CD4-positive, alpha-beta T cell (primary cell): Measurements from ENCODE around the gene MT1M. TPM values are rescaled to one million over a fixed set of nuclear protein-coding genes. Genes with fewer than 3 reads are reported as not detected.

ENCODE experiments used
- ATAC-seq: fragments of 200-7000 bp; cut with Tn5 transposase; one replicate; pipeline ENCODE4 v1.10.0; 2022; ENCODE audit warnings: mild to moderate bottlenecking; ENCODE audit not compliant: poor library complexity
- CTCF ChIA-PET: fragments of 350-600 bp; sonication (Branson Sonifier 250); formaldehyde crosslinking; loops from one replicate; lab custom pipeline; 2021; ENCODE audit warnings: antibody characterized with exemption, inconsistent platforms; lab: Charles Lee
- POLR2A ChIA-PET: fragments of 350-600 bp; sonication (Branson Sonifier 250); formaldehyde crosslinking; loops from one replicate; lab custom pipeline; 2021; ENCODE audit warnings: antibody characterized with exemption, inconsistent platforms; lab: Charles Lee
- DNase-seq, 14 experiments: peaks; one replicate each; pipeline ENCODE4 v3.0.0-alpha.2; 2013 to 2020; ENCODE audit warnings: mixed read lengths in 2 of 14
- H3K27ac ChIP-seq, 2 donors: one replicate each; pipeline versions ENCODE4 v1.5.1 to v1.7.0; 2013; ENCODE audit warnings: low read length in 2 of 2, low read depth in 1 of 2, mild to moderate bottlenecking in 1 of 2
- H3K27me3 ChIP-seq, 2 experiments: 1 replicate in 1 of 2; 2 replicates in 1 of 2; pipeline versions ENCODE4 v1.6.1 to v1.7.0; 2013; ENCODE audit warnings: low read length in 2 of 2, control low read depth in 1 of 2, mild to moderate bottlenecking in 1 of 2, moderate library complexity in 1 of 2; ENCODE audit not compliant: insufficient read depth in 2 of 2, control insufficient read depth in 1 of 2
- H3K36me3 ChIP-seq: one replicate; pipeline ENCODE4 v1.6.1; 2013; ENCODE audit warnings: low read length, control low read depth; ENCODE audit not compliant: insufficient read depth
- H3K4me1 ChIP-seq: one replicate; pipeline ENCODE4 v1.6.1; 2013; ENCODE audit warnings: low read length, control low read depth; ENCODE audit not compliant: insufficient read depth
- H3K4me3 ChIP-seq: one replicate; pipeline ENCODE4 v1.5.1; 2013; ENCODE audit warnings: mild to moderate bottlenecking, low read length, moderate library complexity
- H3K9me3 ChIP-seq, 2 experiments: 1 replicate in 1 of 2; 2 replicates in 1 of 2; pipeline versions ENCODE4 v1.6.1 to v1.7.0; 2013; ENCODE audit warnings: low read length in 2 of 2, mild to moderate bottlenecking in 2 of 2, control low read depth in 1 of 2, moderate library complexity in 1 of 2; ENCODE audit not compliant: control insufficient read depth in 1 of 2, insufficient read depth in 1 of 2
- H3K27ac Mint-ChIP-seq: one replicate; pipeline ENCODE4 v1.8.0; 2020; ENCODE audit warnings: mixed read lengths
- H3K27me3 Mint-ChIP-seq: one replicate; pipeline ENCODE4 v1.8.0; 2021; ENCODE audit warnings: mixed read lengths
- H3K36me3 Mint-ChIP-seq: one replicate; pipeline ENCODE4 v1.8.0; 2021; ENCODE audit warnings: low read depth, mixed read lengths
- H3K4me1 Mint-ChIP-seq: one replicate; pipeline ENCODE4 v1.8.0; 2021; ENCODE audit warnings: low read depth, mixed read lengths
- H3K4me3 Mint-ChIP-seq: one replicate; pipeline ENCODE4 v1.8.0; 2020; ENCODE audit warnings: mild to moderate bottlenecking, mixed read lengths
- H3K9me3 Mint-ChIP-seq: one replicate; pipeline ENCODE4 v1.8.0; 2020; ENCODE audit warnings: mixed read lengths
- CTCF ChIP-seq: fragments of 200-600 bp; IDR thresholded peaks from one replicate; pipeline ENCODE4 v1.8.0; 2022; ENCODE audit warnings: antibody characterized with exemption, mild to moderate bottlenecking
- intact Hi-C, 2 experiments: fragments of 100-400 bp; cut with DNase I in 1 of 2; cut with micrococcal nuclease in 1 of 2; formaldehyde crosslinking; loops; one replicate each; pipeline versions ENCODE4 v1.15.1 to v1.9.0; 2023 to 2025; cut with DNase I, micrococcal nuclease
- total RNA-seq, 174 experiments: library from RNA in 2 of 174; stranded (reverse) in 2 of 174; gene quantifications; one replicate each; pipeline ENCODE4 v1.2.3 and lab custom pipeline; 2021 to 2026

MT1M gene
- total RNA-seq, 2 experiments from 2014 or later = not detected

DNA sequence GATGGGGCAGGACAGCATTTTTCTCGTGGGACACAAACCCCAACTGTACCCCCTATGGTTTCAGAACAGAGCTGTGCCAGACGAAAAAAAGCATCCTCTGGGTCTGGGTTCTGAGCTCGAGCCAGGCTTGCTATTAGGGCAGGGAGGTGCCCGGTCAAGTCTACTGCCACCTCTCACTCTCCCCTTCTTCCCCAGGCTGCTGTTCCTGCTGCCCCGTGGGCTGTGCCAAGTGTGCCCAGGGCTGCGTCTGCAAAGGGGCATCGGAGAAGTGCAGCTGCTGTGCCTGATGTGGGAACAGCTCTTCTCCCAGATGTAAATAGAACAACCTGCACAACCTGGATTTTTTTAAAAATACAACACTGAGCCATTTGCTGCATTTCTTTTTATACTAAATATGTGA is 5.8 kb upstream of the MT1M start:
- H3K4me3 Mint-ChIP-seq = no peak overlapping the region

GRCh38 chr16:56628486-56629350 is 3.7 kb upstream of the MT1M start:
- peaks cover 76% of the 10 kb centered on the region for H3K27me3 Mint-ChIP-seq
- intact Hi-C loops = no loop called here
- H3K9me3 ChIP-seq = peaks cover 0 to 4% of the 10 kb centered on the region in 2 experiments
- peaks cover 35% of the 10 kb centered on the region for H3K4me1 ChIP-seq
- TF ChIP-seq CTCF = no peak
- DNase-seq (no peak), ATAC-seq (no peak)
- H3K36me3 ChIP-seq = no peaks in the 10 kb centered on the region
- H3K9me3 Mint-ChIP-seq = no peaks in the 10 kb centered on the region
- no peak overlapping the region for H3K27ac Mint-ChIP-seq
- POLR2A ChIA-PET = no interaction called here
- H3K4me3 ChIP-seq = no peak overlapping the region
- H3K27me3 ChIP-seq = peaks cover 25 to 38% of the 10 kb centered on the region in 2 experiments
- CTCF ChIA-PET = no interaction called here
- H3K36me3 Mint-ChIP-seq = no peaks in the 10 kb centered on the region
- H3K4me1 Mint-ChIP-seq = peaks cover 25% of the 10 kb centered on the region
- H3K4me3 Mint-ChIP-seq = no peak overlapping the region
- no peak overlapping the region for H3K27ac ChIP-seq

More for the DNA sequence above, 5.8 kb upstream of the MT1M start:
- ChIA-PET POLR2A (interaction anchor here (1.9 kb wide), 1 partner anchor 18 kb away, joined by 8 read pairs; the partner anchor contains the start of gene MT2A), CTCF (no interaction called here)
- Mint-ChIP-seq H3K9me3 (no peaks in the 10 kb centered on the region), H3K4me1 (peaks cover 16% of the 10 kb centered on the region), H3K27me3 (peaks cover 55% of the 10 kb centered on the region), H3K27ac (no peak overlapping the region), H3K36me3 (no peaks in the 10 kb centered on the region)
- Histone ChIP-seq H3K4me1 (peaks cover 21% of the 10 kb centered on the region), H3K9me3 (no peaks in the 10 kb centered on the region), H3K27me3 (peaks cover 8 to 18% of the 10 kb centered on the region in 2 experiments), H3K36me3 (no peaks in the 10 kb centered on the region), H3K27ac (no peak overlapping the region), H3K4me3 (no peak overlapping the region)
- TF ChIP-seq CTCF = no peak
- DNase-seq (no peak), ATAC-seq (no peak)
- intact Hi-C loops = no loop called here

DNA sequence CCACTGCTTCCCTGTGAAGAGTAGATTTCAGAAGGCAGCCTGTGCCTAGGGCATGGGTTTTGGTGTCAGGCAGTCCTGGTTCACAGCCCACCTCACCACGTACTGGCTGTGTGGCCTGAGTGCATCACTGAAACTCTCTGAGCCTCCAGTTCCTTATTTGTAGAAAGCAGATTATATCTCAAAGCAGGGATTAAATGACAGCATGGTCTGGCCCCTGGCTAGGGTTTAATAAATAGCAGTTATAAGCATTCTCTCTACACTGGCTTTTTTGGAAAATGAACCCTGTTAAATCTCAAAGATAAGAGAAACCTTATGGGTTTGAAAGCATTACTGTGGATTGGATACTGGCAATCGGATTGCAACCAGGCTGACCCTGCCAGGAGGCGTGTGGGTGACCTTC is 2.9 kb upstream of the MT1M start:
- Histone ChIP-seq H3K4me1 (peaks cover 37% of the 10 kb centered on the region), H3K27ac (no peak overlapping the region), H3K36me3 (no peaks in the 10 kb centered on the region), H3K27me3 (peaks cover 32 to 46% of the 10 kb centered on the region in 2 experiments), H3K9me3 (peaks cover 0 to 4% of the 10 kb centered on the region in 2 experiments), H3K4me3 (no peak overlapping the region)
- Mint-ChIP-seq H3K36me3 (no peaks in the 10 kb centered on the region), H3K4me3 (no peak overlapping the region), H3K27ac (no peak overlapping the region), H3K4me1 (peaks cover 33% of the 10 kb centered on the region), H3K27me3 (peaks cover 84% of the 10 kb centered on the region), H3K9me3 (no peaks in the 10 kb centered on the region)
- no peak for TF ChIP-seq CTCF
- intact Hi-C loops = no loop called here
- ChIA-PET CTCF (no interaction called here), POLR2A (interaction anchor here (0.9 kb wide), 1 partner anchor 53 kb away, joined by 3 read pairs; the partner anchor contains the start of gene MT1X)
- ATAC-seq (no peak), DNase-seq (no peak)
